HG03378 (cell line): ENCODE data around the gene RASGEF1C.
"Not testable (repeated sequence)": the region's sequence is repeated elsewhere in the genome, so short reads cannot be mapped to it uniquely, and the experiment has no call there.

Experiments used
- ATAC-seq: cut with Tn5 transposase; IDR thresholded peaks from one replicate; pipeline ENCODE4 v1.9.1; 2021; ENCODE audit warnings: mild to moderate bottlenecking, moderate library complexity; ENCODE audit not compliant: unreplicated experiment

RASGEF1C gene

DNA sequence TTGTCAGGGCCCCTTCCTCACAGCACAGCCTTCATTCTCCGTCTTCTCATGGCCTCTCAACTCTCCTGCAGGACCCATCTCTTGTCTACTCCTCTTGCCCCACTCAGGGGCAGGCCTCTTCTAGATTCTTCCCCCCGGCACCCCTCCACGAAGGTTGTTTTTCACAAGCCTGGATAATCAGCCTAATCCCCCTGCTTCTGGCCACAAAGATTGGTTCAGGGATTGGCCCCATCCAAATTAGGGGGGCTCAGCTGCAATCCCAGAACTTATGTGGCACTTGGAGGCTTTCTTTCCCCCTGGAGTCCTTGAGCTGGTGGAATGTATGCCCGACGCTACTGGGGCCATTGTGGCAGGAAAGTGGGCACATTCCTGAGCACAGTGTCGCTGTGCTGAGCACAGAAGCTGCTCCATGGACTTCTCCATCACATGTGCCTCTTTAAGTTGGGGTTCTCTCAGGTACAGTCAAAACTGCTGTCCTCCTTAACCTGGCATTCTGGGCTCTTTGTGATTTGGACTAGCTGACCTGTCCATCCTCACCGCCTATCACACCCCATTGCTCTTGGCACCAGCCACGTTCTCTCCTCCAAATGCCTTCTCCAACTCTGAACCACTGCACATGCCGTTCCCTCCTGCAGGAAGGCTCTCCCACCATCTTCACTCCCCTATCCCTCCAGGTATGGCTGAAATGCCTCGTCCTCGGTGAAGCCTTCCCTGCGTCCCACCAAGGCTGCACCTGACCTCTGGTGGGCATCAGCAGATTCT lies 70.6 kb downstream of the RASGEF1C start:
- ATAC-seq: no peak

DNA sequence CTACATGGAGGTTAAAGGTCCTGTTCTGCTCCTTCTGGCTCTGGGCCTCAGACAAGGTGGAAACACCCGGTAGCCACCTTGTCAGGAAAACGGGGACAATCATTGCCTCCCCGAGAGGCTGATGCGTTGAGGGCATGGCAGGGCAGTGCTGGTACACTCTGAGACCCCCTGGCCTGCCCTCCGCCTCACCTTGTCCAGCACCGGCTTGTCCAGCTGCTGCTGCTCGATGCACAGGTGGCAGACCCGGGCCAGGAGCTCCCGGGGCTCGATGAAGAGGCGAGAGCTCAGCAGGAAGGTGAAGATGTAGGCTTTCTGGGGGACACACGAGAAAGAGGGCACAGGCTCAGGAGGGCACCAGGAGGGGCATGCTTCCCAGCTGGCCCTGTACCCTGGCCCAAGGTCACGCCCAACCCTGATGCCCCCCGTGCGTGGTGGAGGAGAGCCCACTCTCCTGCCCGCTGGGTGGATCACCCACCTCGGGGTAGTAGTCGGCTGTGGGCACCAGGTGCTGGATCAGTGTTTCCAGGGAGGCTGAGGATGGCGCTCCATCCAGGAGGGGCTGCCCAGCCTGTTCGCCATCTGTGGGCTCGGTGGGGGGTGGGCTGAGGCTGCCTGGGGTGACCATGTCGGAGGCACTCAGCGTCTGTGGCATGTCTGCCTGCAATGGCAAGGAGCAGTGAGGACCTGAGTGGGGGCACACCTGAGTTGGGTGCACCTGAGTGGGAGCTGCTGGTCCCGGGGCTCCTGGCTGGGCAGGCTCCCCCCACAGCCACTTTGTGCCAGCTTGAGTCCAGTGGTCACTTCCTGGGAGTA lies 71.4 kb downstream of the RASGEF1C start:
- ATAC-seq: no peak

- no peak for ATAC-seq
Measured at GRCh38 chr5:180136630-180137381, 72.2 kb downstream of the RASGEF1C start.

- no peak for ATAC-seq
Measured at GRCh38 chr5:180135967-180136629, 72.9 kb downstream of the RASGEF1C start.

GRCh38 chr5:180135128-180135955 lies 73.7 kb downstream of the RASGEF1C start:
- ATAC-seq: no peak

DNA sequence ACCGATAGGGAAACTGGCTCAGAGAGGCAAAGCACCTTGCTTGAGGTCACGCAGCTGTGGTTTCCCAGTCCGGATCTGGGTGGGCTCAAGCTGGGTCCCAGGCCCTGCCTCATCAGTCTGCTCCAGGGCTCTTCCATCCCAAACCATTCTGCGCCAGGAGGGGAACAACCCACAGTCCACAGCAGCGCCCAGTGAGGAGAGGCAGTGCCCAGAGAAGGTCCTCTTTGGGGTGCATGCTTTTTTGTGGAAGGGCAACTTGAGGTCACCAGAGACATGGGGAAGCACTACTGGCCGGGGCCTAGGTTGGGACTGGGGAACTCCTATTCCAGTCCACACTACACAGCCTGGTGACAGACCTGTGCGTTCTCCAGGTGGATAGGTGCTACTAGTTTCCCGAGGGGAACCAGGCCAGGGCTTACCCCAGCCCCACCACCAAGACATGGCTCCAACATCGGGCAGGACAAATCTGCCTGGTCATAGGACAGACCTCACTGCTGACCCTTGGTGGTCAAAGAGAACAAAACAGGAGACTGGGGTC lies 75.0 kb downstream of the RASGEF1C start:
- ATAC-seq: no peak

GRCh38 chr5:180133551-180133950 lies 75.5 kb downstream of the RASGEF1C start:
- no peak for ATAC-seq

DNA sequence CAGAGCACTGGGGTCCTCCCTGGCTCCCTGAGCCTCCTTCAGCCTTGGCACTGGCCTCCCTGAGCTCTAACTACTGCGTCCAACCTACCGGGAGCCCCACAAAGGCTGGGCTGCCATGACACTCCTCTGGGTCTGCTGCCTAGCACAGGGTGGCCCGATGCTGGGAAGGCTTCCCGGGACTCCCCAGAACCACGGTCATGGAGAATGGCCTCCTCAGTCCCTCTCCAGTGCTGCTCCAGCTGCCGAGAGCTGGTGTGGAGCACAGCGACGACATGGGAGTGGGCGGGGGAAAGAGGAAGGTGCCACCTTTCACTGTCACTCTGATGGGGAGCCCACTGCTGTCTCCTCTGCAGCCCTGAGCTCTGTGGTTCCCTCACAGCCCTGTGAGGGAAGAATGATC lies 76.0 kb downstream of the RASGEF1C start:
- ATAC-seq: no peak

DNA sequence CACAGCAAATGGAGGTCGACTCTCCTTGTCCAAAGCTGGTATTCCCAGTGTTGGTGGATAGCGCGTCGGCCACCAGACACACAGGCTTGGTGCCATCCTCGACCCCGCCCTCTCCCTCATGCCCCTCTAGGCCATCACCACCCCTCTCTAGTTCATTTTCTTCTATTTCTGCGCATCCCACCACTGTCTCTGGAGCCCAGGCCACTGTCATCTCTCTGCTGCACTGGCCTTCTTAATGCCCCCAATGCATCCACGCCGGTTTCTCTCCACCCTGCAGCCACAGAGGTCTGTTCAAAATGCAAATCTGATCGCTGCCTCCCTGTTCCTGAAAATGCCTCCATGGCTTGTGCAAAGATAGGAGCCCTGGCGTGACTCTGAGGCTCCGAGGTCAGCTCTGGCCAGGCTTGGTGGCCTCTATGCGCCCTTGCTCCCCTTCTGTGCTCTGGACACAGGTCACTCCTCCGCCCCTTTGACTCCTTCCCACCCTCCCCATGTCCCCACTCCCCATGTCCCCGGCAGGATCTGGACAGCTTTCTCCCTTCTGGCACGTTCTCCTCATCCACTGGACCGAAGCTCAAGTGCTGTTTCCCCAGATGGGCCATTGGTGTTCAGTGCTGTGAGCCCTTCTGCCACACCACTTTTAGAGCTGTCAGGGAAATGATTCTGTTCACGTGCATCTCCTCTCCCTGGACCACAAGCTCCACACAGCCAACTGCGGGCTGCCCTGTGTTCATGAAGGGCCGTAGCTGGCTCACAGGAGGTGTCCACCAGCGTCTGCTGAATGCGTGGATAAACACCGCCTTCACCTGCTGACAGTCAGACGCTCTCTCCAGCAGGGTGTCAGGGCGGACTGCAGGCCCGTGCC lies 77.9 kb downstream of the RASGEF1C start:
- ATAC-seq: no peak

DNA sequence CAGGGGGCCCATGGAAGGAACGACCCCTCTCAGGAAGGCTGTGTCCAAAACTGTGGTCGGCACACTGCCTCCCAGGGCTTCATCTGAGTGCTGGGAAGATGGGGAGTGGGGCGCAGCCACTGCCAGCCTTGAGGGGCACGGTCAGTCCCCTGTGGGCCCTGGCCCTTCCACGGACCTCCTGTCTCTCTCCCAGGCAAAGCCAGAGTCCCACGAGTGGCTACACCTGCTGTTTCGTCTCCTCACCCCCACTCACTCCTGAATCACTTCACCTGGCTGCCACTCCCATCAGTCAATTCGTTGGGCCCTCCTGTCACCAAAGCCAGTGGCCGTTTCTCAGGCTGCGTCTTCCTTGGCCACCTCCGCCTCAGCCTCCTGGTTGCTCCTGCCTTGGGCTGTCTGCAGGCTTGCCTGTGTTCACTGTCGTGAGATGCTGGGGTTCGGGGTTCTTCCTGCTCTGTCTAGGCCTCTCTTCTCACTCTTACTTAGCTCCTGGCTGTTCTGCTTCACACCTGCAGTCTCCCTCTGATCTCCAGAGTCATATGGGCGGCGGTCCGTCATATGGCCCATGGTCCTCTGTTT lies 78.6 kb downstream of the RASGEF1C start:
- no peak for ATAC-seq

GRCh38 chr5:180129291-180130190 lies 79.5 kb downstream of the RASGEF1C start:
- no peak for ATAC-seq

- no peak for ATAC-seq
Measured at GRCh38 chr5:180128671-180129261, 80.2 kb downstream of the RASGEF1C start.

- no peak for ATAC-seq
Measured at GRCh38 chr5:180127682-180128670, 81.0 kb downstream of the RASGEF1C start.

GRCh38 chr5:180126716-180127681 lies 82.0 kb downstream of the RASGEF1C start:
- ATAC-seq: no peak

DNA sequence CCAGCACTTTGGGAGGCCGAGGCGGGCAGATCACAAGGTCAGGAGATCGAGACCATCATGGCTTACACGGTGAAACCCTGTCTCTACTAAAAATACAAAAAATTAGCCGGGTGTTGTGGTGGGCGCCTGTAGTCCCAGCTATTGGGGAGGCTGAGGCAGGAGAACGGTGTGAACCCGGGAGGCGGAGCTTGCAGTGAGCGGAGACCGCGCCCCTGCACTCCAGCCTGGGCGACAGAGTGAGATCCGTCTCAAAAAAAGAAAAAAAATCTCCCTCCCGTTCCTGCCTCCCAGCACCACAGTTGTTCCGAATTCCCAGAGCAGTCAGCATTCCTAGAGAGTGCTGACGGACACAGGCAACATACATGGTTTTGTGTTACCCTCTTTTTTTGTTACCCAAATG lies 82.9 kb downstream of the RASGEF1C start:
- ATAC-seq: not testable (repeated sequence)
